Head of caudate nucleus (tissue), 42 donors: ENCODE results near the gene SRSF7.
A peak's percentile ranks its signal among the peaks of the same experiment; 100 is the strongest.
"Not testable (repeated sequence)": the region's sequence is repeated elsewhere in the genome, so short reads cannot be mapped to it uniquely, and the experiment has no call there.

Experiments used
- DNase-seq, 42 donors: peaks; one replicate each; pipeline versions ENCODE4 v3.0.0 to v3.0.0-alpha.2; 2020 to 2021; ENCODE audit warnings: mixed read lengths in 7 of 42
- intact Hi-C: fragments of 100-400 bp; cut with DNase I; formaldehyde crosslinking; loops from one replicate; pipeline ENCODE4 v1.15.0; 2022

Gene SRSF7

GRCh38 chr2:38763228-38763627 is 12.1 kb upstream of the SRSF7 start:
- DNase-seq = no peak
- intact Hi-C loops = no loop called here

- DNase-seq, intact Hi-C loops: not testable (repeated sequence)
These were observed 4.7 kb upstream of the SRSF7 start for GRCh38 chr2:38755891-38756290.

- intact Hi-C loops = no loop called here
- DNase-seq = no peak
These were observed 3.3 kb upstream of the SRSF7 start for GRCh38 chr2:38754506-38754905.

DNA sequence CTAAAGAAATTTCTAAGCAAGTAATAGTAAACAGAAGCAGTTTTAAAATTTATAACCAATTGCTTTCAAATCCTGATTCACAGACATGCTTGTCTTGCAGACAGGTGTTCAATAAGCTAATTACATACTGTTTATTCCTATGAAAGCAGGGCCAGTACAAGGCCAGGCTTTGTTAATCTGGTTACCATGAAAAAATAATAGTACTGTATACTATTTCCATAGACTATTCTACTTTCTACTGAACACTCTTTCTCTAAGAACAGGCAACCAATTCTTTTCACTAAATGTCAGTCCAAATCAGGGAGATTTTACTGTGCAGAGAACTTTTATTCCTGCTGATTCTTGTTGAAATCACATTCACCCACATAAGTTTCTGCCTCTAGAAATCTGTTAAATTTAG is 2.9 kb upstream of the SRSF7 start:
- intact Hi-C loops = no loop called here
- no peak for DNase-seq

DNA sequence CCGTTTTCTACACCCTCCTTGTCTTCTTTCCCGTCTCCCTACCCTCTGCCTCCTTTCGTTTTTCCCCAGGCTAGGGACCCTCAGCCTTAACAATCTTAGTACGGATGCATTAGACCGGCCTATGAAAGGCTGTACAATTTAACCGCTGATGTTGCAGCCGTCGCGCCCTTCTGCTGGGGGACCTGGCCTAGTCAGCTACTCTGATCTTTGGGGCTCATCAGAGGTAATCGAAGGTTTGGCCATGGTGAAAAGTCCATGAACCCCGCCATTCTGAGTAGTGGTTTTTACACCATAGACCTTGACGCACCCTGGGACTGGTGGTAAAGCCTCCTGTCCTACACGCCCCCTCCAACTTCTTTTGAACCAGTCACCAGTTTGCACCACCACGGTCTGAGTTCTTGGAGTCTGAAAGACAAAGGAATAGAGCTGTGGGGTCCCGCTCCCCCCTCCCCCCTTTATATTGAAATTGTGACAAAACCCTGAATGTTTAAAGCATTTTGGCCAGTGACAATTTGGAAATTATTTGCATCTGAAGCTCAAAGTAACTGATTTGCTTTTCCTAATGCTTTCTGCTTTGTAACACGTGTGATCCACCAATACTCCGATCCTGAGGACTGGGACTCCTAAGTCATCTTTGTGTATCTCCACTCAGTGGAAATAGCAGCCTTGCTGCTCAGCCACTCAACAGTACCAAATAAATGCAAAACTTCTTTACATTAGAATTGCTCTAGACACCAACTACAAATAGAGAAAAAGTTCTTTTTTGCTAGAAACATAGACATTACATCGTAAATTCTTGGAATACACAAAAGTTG is 642 bp upstream of the SRSF7 start:
- intact Hi-C loops = loop anchor here (2.0 kb wide), 1 partner anchor 149 kb away; the partner anchor contains the start of gene HNRNPLL
- peak in 4 of 42 donors; percentile 17 to 54 (median 17) for DNase-seq

DNA sequence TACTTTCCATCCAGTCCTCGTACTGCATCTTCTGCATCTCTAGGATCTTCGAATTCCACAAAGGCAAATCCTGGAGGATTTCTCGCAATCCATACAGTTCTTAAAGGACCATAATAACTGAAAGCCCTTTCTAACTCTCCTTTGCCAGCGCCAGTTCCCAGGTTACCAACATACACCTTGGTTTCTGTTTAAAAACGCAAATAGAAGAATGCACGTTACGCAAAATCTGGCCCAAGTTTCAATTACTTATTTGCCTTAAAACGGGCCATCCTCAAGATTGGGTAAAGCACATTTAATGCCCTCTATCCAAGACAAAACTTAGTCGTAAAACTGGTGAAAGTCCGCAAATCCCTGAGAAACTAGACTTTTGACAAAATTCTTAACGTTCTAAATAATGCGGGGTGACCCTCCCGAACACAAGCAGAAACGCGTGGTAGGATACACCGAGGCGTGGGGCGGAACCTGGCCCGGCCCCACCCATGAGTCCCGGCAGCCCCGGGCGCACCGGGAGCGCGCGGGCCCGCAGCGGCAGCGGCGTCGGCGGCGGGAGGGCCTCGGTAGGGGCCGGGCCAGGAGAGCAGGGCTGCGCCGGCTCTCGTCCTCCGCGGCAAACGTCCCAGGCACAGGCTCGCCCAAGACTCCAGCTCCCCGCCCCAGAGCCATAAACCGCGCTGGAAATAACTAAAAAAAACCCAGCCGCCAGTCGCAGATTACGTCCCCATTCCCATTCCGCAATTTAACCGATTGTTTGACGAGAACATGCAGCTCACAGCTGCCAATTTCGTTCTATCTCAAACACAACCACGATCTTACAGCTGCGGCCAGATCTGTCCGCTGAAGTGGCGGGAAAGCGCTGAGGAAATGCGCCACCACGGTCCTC is 910 bp downstream of the SRSF7 start:
- intact Hi-C loops = loop anchor here (2.0 kb wide), 1 partner anchor 147 kb away; the partner anchor contains the start of gene HNRNPLL
- peak in 41 of 42 donors; percentile 40 to 83 (median 66) for DNase-seq

DNA sequence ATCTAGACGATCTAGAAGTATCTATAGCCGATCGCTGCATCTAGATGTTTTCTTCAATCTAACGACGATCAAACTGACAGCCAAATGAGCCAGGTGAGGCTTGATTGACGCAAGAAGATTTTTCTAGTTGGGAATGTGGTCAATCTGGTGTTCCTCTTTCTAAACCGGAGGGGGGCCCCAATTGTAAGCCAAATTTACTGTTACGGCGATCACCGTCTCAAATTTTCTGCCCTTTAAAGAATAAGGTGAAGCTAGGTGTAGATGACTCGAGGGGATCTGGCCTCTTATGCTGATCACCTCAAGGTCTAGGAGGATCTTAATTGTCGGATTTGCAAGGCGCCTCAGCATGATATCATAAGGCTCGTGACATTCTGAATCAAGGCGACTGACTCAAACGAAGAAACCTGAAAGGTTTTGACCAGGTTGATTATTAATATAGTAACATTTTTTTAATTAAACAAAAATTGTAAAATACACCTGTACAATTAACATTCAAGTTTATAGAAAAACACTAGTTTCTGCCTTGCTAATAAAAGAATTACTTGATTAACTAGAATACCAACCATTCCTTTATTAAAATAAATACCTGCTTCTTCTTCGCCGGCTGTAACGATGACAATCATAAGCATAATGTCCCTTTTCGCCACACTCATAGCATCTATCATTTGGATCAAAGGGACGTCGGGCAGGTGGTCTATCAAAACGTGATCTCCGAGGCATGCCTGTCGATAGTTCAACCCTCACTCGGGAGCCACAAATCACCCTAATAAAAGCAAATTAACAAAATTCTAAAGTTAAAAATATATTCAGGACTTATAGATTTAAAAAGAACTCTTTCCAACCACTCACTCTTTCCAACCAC is 2.0 kb downstream of the SRSF7 start:
- intact Hi-C loops = no loop called here
- DNase-seq = no peak

DNA sequence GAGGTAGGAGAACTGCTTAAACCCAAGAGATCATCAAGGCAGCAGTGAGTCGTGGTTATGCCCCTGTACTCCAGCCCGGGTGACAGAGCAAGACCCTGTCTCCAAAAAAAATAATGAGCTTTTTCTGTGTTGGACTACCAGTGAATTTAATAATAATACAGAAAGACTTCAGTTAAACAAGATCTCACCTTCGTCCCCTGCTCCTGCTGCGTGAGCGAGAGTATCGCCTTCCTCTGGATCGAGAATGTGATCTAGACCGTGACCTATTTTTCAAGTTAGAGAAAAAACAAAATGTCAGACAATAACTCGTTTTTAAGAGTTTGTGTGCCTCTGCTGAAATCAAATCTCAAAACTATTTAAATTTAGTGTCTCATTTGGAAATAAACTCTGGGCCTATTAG is 2.8 kb downstream of the SRSF7 start:
- DNase-seq = no peak
- intact Hi-C loops = no loop called here

DNA sequence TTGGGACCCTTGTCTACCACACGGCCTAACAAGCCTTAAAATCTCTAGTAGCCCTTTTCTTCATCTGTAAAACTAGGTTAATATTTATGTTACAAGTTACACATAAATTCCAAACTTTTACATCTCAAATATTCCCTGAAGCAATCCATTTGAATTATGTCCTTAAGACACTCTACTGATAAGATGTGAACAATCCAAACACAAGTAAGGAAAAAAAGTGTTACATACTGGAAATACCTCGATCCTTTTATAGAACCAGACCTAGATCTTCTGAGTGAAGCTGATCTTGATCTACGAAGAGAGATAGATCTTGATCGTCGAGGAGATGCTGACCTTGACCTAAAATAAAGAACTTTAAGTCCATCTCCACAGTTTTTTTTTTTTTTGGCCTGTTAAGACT is 3.3 kb downstream of the SRSF7 start:
- DNase-seq = no peak
- intact Hi-C loops = no loop called here

GRCh38 chr2:38747007-38747424 is 4.1 kb downstream of the SRSF7 start:
- intact Hi-C loops = no loop called here
- no peak for DNase-seq

GRCh38 chr2:38745267-38745666 is 5.9 kb downstream of the SRSF7 start:
- DNase-seq = no peak
- intact Hi-C loops = no loop called here

DNA sequence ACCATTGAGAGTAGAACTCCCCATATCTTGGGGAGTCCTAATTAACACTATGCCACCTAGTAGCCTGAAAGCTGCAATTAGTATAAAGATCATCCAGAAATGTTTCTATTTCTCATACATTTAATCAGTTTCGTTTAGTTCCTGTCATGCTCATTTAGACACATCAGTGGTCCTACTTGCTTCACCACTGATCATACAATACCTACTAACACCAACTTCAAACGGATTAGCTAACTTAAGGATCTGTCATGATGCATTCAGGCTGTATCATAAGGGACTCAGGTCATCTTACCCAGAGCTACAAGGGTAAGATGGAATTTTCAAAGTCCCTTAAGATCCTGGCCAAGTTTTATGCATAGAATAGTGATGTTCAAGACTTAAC is 6.8 kb downstream of the SRSF7 start:
- intact Hi-C loops = loop anchor here (5.0 kb wide), 1 partner anchor 162 kb away; no protein-coding TSS in a partner anchor
- DNase-seq = no peak

GRCh38 chr2:38743672-38744398 is 7.3 kb downstream of the SRSF7 start:
- DNase-seq = no peak
- intact Hi-C loops = loop anchor here (5.0 kb wide), 1 partner anchor 162 kb away; no protein-coding TSS in a partner anchor

GRCh38 chr2:38742797-38743559 is 8.2 kb downstream of the SRSF7 start:
- no peak for DNase-seq
- intact Hi-C loops = loop anchor here (5.0 kb wide), 1 partner anchor 161 kb away; no protein-coding TSS in a partner anchor

DNA sequence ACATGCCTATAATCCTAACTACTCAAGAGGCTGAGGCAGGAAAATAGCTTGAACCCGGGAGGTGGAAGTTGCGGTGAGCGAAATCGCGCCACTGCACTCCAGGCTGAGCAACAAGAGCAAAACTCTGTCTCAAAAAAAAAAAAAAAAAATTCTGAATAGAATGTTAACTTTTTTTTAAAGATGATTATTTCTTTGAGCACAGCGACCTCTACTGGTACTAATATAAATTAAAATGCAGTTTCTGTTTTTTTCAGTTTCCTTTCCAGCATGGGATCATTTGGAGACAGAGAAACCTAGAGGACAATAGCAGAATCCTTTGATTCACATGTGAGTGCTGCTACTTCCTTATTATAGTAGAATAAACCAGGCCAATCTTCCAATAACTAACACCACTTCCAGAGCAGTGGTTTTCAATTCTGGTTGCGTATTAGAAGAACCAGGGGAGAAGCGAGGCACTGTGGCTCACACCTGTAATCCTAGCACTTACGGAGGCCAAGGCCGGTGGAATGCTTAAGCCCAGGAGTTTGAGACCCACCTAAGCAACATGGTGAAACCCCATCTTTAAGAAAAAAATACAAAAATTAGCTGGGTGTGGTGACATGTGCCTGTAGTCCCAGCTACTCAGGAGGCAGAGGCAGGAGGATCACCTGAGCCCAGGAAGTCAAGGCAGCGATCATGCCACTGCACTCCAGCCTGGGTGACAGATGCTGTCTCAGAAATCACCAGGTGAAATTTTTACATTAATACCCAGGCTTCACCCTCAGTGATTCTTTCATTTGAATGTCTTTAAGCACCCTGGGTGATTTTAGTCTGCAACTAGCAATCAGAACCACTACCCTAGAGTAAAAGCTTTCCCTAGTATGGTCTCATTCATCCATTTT is 10.1 kb downstream of the SRSF7 start:
- intact Hi-C loops = loop anchor here (5.0 kb wide), 1 partner anchor 159 kb away; no protein-coding TSS in a partner anchor
- DNase-seq = peak in 5 of 42 donors; percentile 20 to 51 (median 41)

- DNase-seq = peak in 1 of 42 donors; percentile 16
- intact Hi-C loops = no loop called here
These were observed 11.6 kb downstream of the SRSF7 start for GRCh38 chr2:38739524-38739923.
